HUES48 (cell line): ENCODE results near the gene PRKCQ.
"Not testable (repeated sequence)": the region's sequence is repeated elsewhere in the genome, so short reads cannot be mapped to it uniquely, and the experiment has no call there.

Experiments
- H3K27ac ChIP-seq: one replicate; pipeline ENCODE4 v1.7.0; 2013; ENCODE audit warnings: low read depth, low read length, inconsistent platforms
- H3K27me3 ChIP-seq: 2 replicates; pipeline ENCODE4 v1.6.1; 2013; ENCODE audit warnings: mild to moderate bottlenecking, low read length; ENCODE audit not compliant: control insufficient read depth, insufficient read depth
- H3K36me3 ChIP-seq: 2 replicates; pipeline ENCODE4 v1.6.1; 2013; ENCODE audit warnings: low read length; ENCODE audit not compliant: control insufficient read depth, insufficient read depth
- H3K4me1 ChIP-seq: 2 replicates; pipeline ENCODE4 v1.6.1; 2013; ENCODE audit warnings: mild to moderate bottlenecking, low read length; ENCODE audit not compliant: control insufficient read depth, insufficient read depth
- H3K4me3 ChIP-seq: 2 replicates; pipeline ENCODE4 v1.5.1; 2013; ENCODE audit warnings: mild to moderate bottlenecking, low read depth, low read length
- H3K9ac ChIP-seq: 2 replicates; pipeline ENCODE4 v1.6.1; 2013; ENCODE audit warnings: mild to moderate bottlenecking, low read depth, low read length, moderate library complexity
- H3K9me3 ChIP-seq: 2 replicates; pipeline ENCODE4 v1.6.1; 2013; ENCODE audit warnings: low read length; ENCODE audit not compliant: control insufficient read depth, insufficient read depth

PRKCQ gene

GRCh38 chr10:6582298-6582697, 2.2 kb upstream of the PRKCQ start:
- peaks cover 38% of the 10 kb centered on the region for H3K36me3 ChIP-seq
- no peak overlapping the region for H3K9ac ChIP-seq
- H3K4me1 ChIP-seq = peaks cover 26% of the 10 kb centered on the region
- H3K9me3 ChIP-seq = no peaks in the 10 kb centered on the region
- no peak overlapping the region for H3K27ac ChIP-seq
- no peak overlapping the region for H3K4me3 ChIP-seq
- peaks cover 13% of the 10 kb centered on the region for H3K27me3 ChIP-seq

- no peak overlapping the region for H3K27ac ChIP-seq
- 0 out of 2 replicates have a peak overlapping the region, but pooled peaks have one; percentile 34 for H3K9ac ChIP-seq
- H3K27me3 ChIP-seq = peaks cover 13% of the 10 kb centered on the region
- peaks cover 26% of the 10 kb centered on the region for H3K4me1 ChIP-seq
- peak overlapping the region; percentile 92 for H3K4me3 ChIP-seq
- peaks cover 38% of the 10 kb centered on the region for H3K36me3 ChIP-seq
- H3K9me3 ChIP-seq = no peaks in the 10 kb centered on the region
Measured at GRCh38 chr10:6581778-6582228, 1.7 kb upstream of the PRKCQ start.

GRCh38 chr10:6581223-6581622, 1.1 kb upstream of the PRKCQ start:
- not testable (repeated sequence) for H3K9me3 ChIP-seq, H3K27ac ChIP-seq
- Histone ChIP-seq H3K27me3 (peaks cover 13% of the 10 kb centered on the region), H3K4me3 (peak overlapping the region; percentile 92), H3K36me3 (peaks cover 35% of the 10 kb centered on the region), H3K9ac (0 out of 2 replicates have a peak overlapping the region, but pooled peaks have one; percentile 34), H3K4me1 (peaks cover 26% of the 10 kb centered on the region)

- Histone ChIP-seq H3K27ac (peak overlapping the region; percentile 37), H3K27me3 (peaks cover 13% of the 10 kb centered on the region), H3K9ac (peak overlapping the region; percentile 86), H3K4me3 (peak overlapping the region; percentile 92), H3K36me3 (peaks cover 30% of the 10 kb centered on the region), H3K4me1 (peaks cover 26% of the 10 kb centered on the region), H3K9me3 (no peaks in the 10 kb centered on the region)
Measured at GRCh38 chr10:6580279-6581029, 378 bp upstream of the PRKCQ start.

- Histone ChIP-seq H3K4me1 (peaks cover 26% of the 10 kb centered on the region), H3K9ac (peak overlapping the region; percentile 67; the same call in 1 of the 2 replicates), H3K27me3 (peaks cover 13% of the 10 kb centered on the region)
Measured at GRCh38 chr10:6579183-6579903, 733 bp downstream of the PRKCQ start.

GRCh38 chr10:6578795-6579182, 1.3 kb downstream of the PRKCQ start:
- H3K9me3 ChIP-seq = no peaks in the 10 kb centered on the region
- peak overlapping the region; percentile 92 for H3K4me3 ChIP-seq
- H3K36me3 ChIP-seq = peaks cover 13% of the 10 kb centered on the region
- no peak overlapping the region for H3K27ac ChIP-seq
- H3K9ac ChIP-seq = no peak overlapping the region
- H3K4me1 ChIP-seq = peaks cover 26% of the 10 kb centered on the region
- peaks cover 13% of the 10 kb centered on the region for H3K27me3 ChIP-seq

More at GRCh38 chr10:6579183-6579903, 733 bp downstream of the PRKCQ start:
- H3K4me3 ChIP-seq = peak overlapping the region; percentile 92
- H3K27ac ChIP-seq = no peak overlapping the region
- H3K9me3 ChIP-seq = no peaks in the 10 kb centered on the region
- peaks cover 19% of the 10 kb centered on the region for H3K36me3 ChIP-seq

- Histone ChIP-seq H3K9me3 (no peaks in the 10 kb centered on the region), H3K27me3 (peaks cover 13% of the 10 kb centered on the region), H3K4me1 (peaks cover 26% of the 10 kb centered on the region), H3K4me3 (no peak overlapping the region), H3K27ac (no peak overlapping the region), H3K36me3 (peaks cover 8% of the 10 kb centered on the region; the same call in 1 of the 2 replicates), H3K9ac (no peak overlapping the region)
Measured at GRCh38 chr10:6578251-6578771, 1.8 kb downstream of the PRKCQ start.

GRCh38 chr10:6576326-6576725, 3.8 kb downstream of the PRKCQ start:
- Histone ChIP-seq H3K36me3 (no peaks in the 10 kb centered on the region), H3K9me3 (no peaks in the 10 kb centered on the region), H3K4me1 (peaks cover 18% of the 10 kb centered on the region), H3K9ac (no peak overlapping the region), H3K4me3 (no peak overlapping the region), H3K27ac (no peak overlapping the region), H3K27me3 (peaks cover 13% of the 10 kb centered on the region)

GRCh38 chr10:6574664-6575176, 5.4 kb downstream of the PRKCQ start:
- H3K9ac ChIP-seq = no peak overlapping the region
- H3K36me3 ChIP-seq = no peaks in the 10 kb centered on the region
- peaks cover 13% of the 10 kb centered on the region for H3K27me3 ChIP-seq

GRCh38 chr10:6570893-6571292, 9.2 kb downstream of the PRKCQ start:
- no peaks in the 10 kb centered on the region for H3K9me3 ChIP-seq
- H3K27me3 ChIP-seq = no peaks in the 10 kb centered on the region
- H3K4me3 ChIP-seq = no peak overlapping the region
- no peaks in the 10 kb centered on the region for H3K36me3 ChIP-seq
- H3K9ac ChIP-seq = no peak overlapping the region
- no peak overlapping the region for H3K27ac ChIP-seq
- no peaks in the 10 kb centered on the region for H3K4me1 ChIP-seq

More at GRCh38 chr10:6574664-6575176, 5.4 kb downstream of the PRKCQ start:
- no peaks in the 10 kb centered on the region for H3K9me3 ChIP-seq
- H3K4me3 ChIP-seq = no peak overlapping the region
- no peak overlapping the region for H3K27ac ChIP-seq
- H3K4me1 ChIP-seq = peaks cover 18% of the 10 kb centered on the region
